HEK293 (cell line): ENCODE results near the gene IGSF3.

ENCODE experiments used
- CTCF ChIA-PET: fragments of 350-600 bp; formaldehyde crosslinking; extraction: SDS; loops from one replicate; lab custom pipeline; 2021; ENCODE audit warnings: antibody characterized with exemption; lab: Yijun Ruan, JAX
- POLR2A ChIA-PET: fragments of 300-600 bp; formaldehyde crosslinking; extraction: SDS; loops from one replicate; lab custom pipeline; 2020; ENCODE audit warnings: antibody characterized with exemption, inconsistent platforms; lab: Yijun Ruan, JAX
- H3K27ac ChIP-seq: fragments of 200-500 bp; sonication (Bioruptor generic); 2 replicates; pipeline ENCODE4 v1.5.1; 2014; ENCODE audit warnings: low read depth, low read length, control low read depth, inconsistent platforms; ENCODE audit errors: extremely low read depth
- H3K36me3 ChIP-seq, 2 experiments: fragments of 200-500 bp in 1 of 2; sonication (Bioruptor generic) in 1 of 2; 1 replicate in 1 of 2; 2 replicates in 1 of 2; pipeline ENCODE4 v1.5.1; 2014 to 2017; ENCODE audit warnings: inconsistent platforms in 2 of 2, low read length in 2 of 2; ENCODE audit not compliant: control insufficient read depth in 2 of 2, insufficient read depth in 1 of 2
- H3K4me1 ChIP-seq: fragments of 200-500 bp; sonication (Bioruptor generic); 2 replicates; pipeline ENCODE4 v1.5.1; 2014; ENCODE audit warnings: mild to moderate bottlenecking, low read length, inconsistent platforms; ENCODE audit not compliant: control insufficient read depth, insufficient read depth
- H3K4me3 ChIP-seq: 2 replicates; pipeline ENCODE4 v1.5.1; 2011; ENCODE audit warnings: low read depth, mild to moderate bottlenecking, control low read depth, low read length, moderate library complexity
- H3K9me3 ChIP-seq: fragments of 200-500 bp; sonication (Bioruptor generic); 2 replicates; pipeline ENCODE4 v1.5.1; 2014; ENCODE audit warnings: low read depth, low read length, inconsistent platforms; ENCODE audit not compliant: control insufficient read depth, insufficient read depth
- EGR2 ChIP-seq: fragments of 450-650 bp; formaldehyde crosslinking; IDR thresholded peaks from 2 replicates; pipeline ENCODE4 v1.5.1; 2016; ENCODE audit warnings: low read depth, missing biosample characterization, missing genetic modification characterization
- ELK4 ChIP-seq: IDR thresholded peaks from 2 replicates; pipeline ENCODE4 v1.6.1; 2011; ENCODE audit warnings: mild to moderate bottlenecking, low read depth, low read length, borderline replicate concordance
- FEZF1 ChIP-seq: fragments of 450-650 bp; formaldehyde crosslinking; IDR thresholded peaks from 2 replicates; pipeline ENCODE4 v1.5.1; 2016; ENCODE audit warnings: missing biosample characterization, missing genetic modification characterization
- MYNN ChIP-seq: fragments of 450-650 bp; formaldehyde crosslinking; IDR thresholded peaks from 2 replicates; pipeline ENCODE4 v1.5.1; 2016; ENCODE audit warnings: missing biosample characterization, missing genetic modification characterization, borderline replicate concordance
- OSR2 ChIP-seq: fragments of 450-650 bp; formaldehyde crosslinking; IDR thresholded peaks from 2 replicates; pipeline ENCODE4 v1.5.1; 2016; ENCODE audit warnings: missing biosample characterization, missing genetic modification characterization
- SALL2 ChIP-seq: fragments of 450-650 bp; formaldehyde crosslinking; IDR thresholded peaks from 2 replicates; pipeline ENCODE4 v1.5.0; 2017; ENCODE audit warnings: missing biosample characterization, mild to moderate bottlenecking, missing genetic modification characterization, borderline replicate concordance
- TRIM28 ChIP-seq: IDR thresholded peaks from 2 replicates; pipeline ENCODE4 v1.6.1; 2011; ENCODE audit warnings: low read length, control low read depth, borderline replicate concordance
- ZFP3 ChIP-seq: fragments of 450-650 bp; formaldehyde crosslinking; IDR thresholded peaks from 2 replicates; pipeline ENCODE4 v1.5.1; 2016; ENCODE audit warnings: low read depth, missing biosample characterization, missing genetic modification characterization
- ZIC2 ChIP-seq: fragments of 450-650 bp; formaldehyde crosslinking; IDR thresholded peaks from 2 replicates; pipeline ENCODE4 v1.5.1; 2016; ENCODE audit warnings: missing biosample characterization, missing genetic modification characterization
- ZNF132 ChIP-seq: fragments of 450-650 bp; formaldehyde crosslinking; IDR thresholded peaks from 2 replicates; pipeline ENCODE4 v1.5.1; 2017; ENCODE audit warnings: missing biosample characterization, missing genetic modification characterization, borderline replicate concordance
- ZNF155 ChIP-seq: fragments of 450-650 bp; formaldehyde crosslinking; IDR thresholded peaks from 2 replicates; pipeline ENCODE4 v1.5.1; 2016; ENCODE audit warnings: missing biosample characterization, missing genetic modification characterization
- ZNF175 ChIP-seq: fragments of 450-650 bp; formaldehyde crosslinking; IDR thresholded peaks from 2 replicates; pipeline ENCODE4 v1.5.1; 2016; ENCODE audit warnings: missing biosample characterization, missing genetic modification characterization
- ZNF202 ChIP-seq: fragments of 450-650 bp; formaldehyde crosslinking; IDR thresholded peaks from 2 replicates; pipeline ENCODE4 v1.5.1; 2016; ENCODE audit warnings: missing biosample characterization, missing genetic modification characterization, borderline replicate concordance
- ZNF248 ChIP-seq: fragments of 450-650 bp; formaldehyde crosslinking; IDR thresholded peaks from 2 replicates; pipeline ENCODE4 v1.5.1; 2017; ENCODE audit warnings: missing biosample characterization, missing genetic modification characterization
- ZNF280C ChIP-seq: fragments of 450-650 bp; formaldehyde crosslinking; IDR thresholded peaks from 2 replicates; pipeline ENCODE4 v1.5.1; 2016; ENCODE audit warnings: missing biosample characterization, missing genetic modification characterization
- ZNF555 ChIP-seq: fragments of 450-650 bp; formaldehyde crosslinking; conservative IDR thresholded peaks from 2 replicates; pipeline ENCODE4 v1.5.1; 2017; ENCODE audit warnings: missing biosample characterization, mild to moderate bottlenecking, missing genetic modification characterization, inconsistent platforms
- ZNF792 ChIP-seq: fragments of 450-650 bp; formaldehyde crosslinking; IDR thresholded peaks from 2 replicates; pipeline ENCODE4 v1.5.1; 2016; ENCODE audit warnings: missing biosample characterization, missing genetic modification characterization
- ZNF830 ChIP-seq: fragments of 450-650 bp; IDR thresholded peaks from 2 replicates; pipeline ENCODE4 v1.5.0; 2018; ENCODE audit warnings: missing biosample characterization, missing genetic modification characterization, low read depth, mild to moderate bottlenecking, moderate library complexity
- ZNF837 ChIP-seq: fragments of 450-650 bp; formaldehyde crosslinking; IDR thresholded peaks from 2 replicates; pipeline ENCODE4 v1.5.1; 2016; ENCODE audit warnings: missing biosample characterization, missing genetic modification characterization
- ZSCAN18 ChIP-seq: fragments of 450-650 bp; formaldehyde crosslinking; IDR thresholded peaks from 2 replicates; pipeline ENCODE4 v1.5.1; 2016; ENCODE audit warnings: missing biosample characterization, missing genetic modification characterization
- ZXDB ChIP-seq: fragments of 450-650 bp; formaldehyde crosslinking; IDR thresholded peaks from 2 replicates; pipeline ENCODE4 v1.5.1; 2016; ENCODE audit warnings: missing biosample characterization, missing genetic modification characterization

The IGSF3 gene

DNA sequence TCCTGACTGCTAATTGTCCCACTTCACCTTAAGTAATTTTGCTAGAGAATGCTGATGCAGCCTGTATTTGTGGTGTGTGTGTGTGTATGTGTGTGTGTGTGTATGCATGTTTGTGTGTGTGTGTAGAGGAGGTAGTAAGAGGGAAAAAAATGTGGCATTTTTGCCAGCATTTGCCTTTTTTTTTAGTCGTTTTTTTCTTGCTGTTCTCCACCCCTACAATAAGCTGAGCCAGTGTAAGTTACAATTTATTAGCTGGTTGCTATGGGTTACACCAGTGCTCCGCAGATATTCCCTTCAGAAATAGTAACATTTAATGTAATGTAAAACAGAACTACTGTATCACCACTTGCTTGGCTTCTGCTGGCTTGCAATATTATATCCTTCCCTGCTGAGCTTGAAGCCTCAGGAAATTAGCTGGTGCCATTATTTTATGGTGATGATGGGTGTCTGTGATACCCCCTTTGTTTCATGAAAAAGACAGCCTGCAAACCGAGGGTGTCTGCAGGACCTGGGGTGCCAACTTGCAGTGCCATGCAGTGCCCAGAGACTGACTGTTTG, 23.4 kb upstream of the IGSF3 start (continued):
- TF ChIP-seq ZNF280C (tag by site-specific recombination) (no peak), OSR2 (peak; percentile 55), SALL2 (tag by site-specific recombination) (no peak), FEZF1 (tag by site-specific recombination) (peak; percentile 7; the same call in 1 of the 2 replicates)
- TF ChIP-seq, all 188 proteins: peak for 7

DNA sequence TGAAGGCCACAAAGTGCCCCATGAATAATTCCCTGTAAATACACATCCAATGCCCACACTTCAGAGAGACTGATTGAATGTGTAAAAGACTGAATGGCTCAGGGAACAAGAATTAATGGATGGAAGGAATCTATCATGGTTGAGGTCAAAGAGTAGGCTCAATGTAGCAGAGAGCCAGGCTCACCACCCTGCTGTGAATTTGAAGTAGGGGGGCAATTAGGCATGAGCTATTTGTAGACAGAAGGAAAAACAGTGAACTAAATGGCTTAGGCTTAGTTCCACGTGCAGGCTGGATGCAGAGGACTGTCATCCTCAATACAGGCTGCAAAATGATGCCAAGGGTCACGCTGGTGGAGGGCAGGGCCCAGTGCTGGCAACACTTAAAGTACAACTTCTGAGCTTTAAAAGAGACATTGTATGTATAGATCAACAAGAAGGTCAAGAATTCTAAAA, 22.9 kb upstream of the IGSF3 start:
- no peak overlapping the region for H3K4me3 ChIP-seq
- no peak overlapping the region for H3K27ac ChIP-seq
- no peaks in the 10 kb centered on the region for H3K36me3 ChIP-seq
- no peaks in the 10 kb centered on the region for H3K9me3 ChIP-seq
- CTCF ChIA-PET = interaction anchor here (0.5 to 0.8 kb wide), 2 partner anchors 13 to 17 kb away, joined by 3 to 8 read pairs; no protein-coding TSS in a partner anchor
- TF ChIP-seq ZNF555 (no peak), ZFP3 (no peak), ELK4 (no peak), TRIM28 (peak; percentile 31; the same call in 1 of the 2 replicates), ZNF155 (no peak), ZIC2 (peak; percentile 60), MYNN (tag by site-specific recombination) (no peak), ZNF837 (no peak), ZNF792 (tag by site-specific recombination) (no peak), ZNF175 (tag by site-specific recombination) (no peak), ZSCAN18 (tag by site-specific recombination) (no peak), ZXDB (no peak), EGR2 (tag by site-specific recombination) (no peak), ZNF202 (tag by site-specific recombination) (no peak), ZNF132 (tag by site-specific recombination) (no peak), ZNF248 (no peak), ZNF830 (tag by site-specific recombination) (no peak)
- H3K4me1 ChIP-seq = no peaks in the 10 kb centered on the region
- POLR2A ChIA-PET = no interaction called here
